Motor neuron (in vitro differentiated cells): Measurements from ENCODE around the gene SEPTIN8. TPM values are rescaled to one million over a fixed set of nuclear protein-coding genes. Genes with fewer than 3 reads are reported as not detected.

Experiments
- ATAC-seq, 8 experiments: fragments of 200-7000 bp; cut with Tn5 transposase; replicated peaks in 6 of 8; 2 replicates each; pipeline ENCODE4 v1.8.0; 2021; ENCODE audit warnings: mild to moderate bottlenecking in 8 of 8, moderate library complexity in 8 of 8
- H3K27ac ChIP-seq, 2 donors: fragments of 250-450 bp; sonication (Bioruptor Pico); 2 replicates each; pipeline ENCODE4 v1.9.0; 2021; ENCODE audit warnings: antibody characterized with exemption in 2 of 2, mild to moderate bottlenecking in 2 of 2, moderate library complexity in 1 of 2
- H3K4me1 ChIP-seq, 2 donors: fragments of 250-450 bp; sonication (Bioruptor Pico); replicated peaks in 1 of 2; 2 replicates each; pipeline ENCODE4 v1.6.1; 2021; ENCODE audit warnings: antibody characterized with exemption in 2 of 2, mild to moderate bottlenecking in 2 of 2, moderate library complexity in 1 of 2
- H3K4me3 ChIP-seq, 5 donors: fragments of 250-450 bp; sonication (Bioruptor Pico); 2 replicates each; pipeline ENCODE4 v1.9.0; 2021; ENCODE audit warnings: antibody characterized with exemption in 5 of 5, mild to moderate bottlenecking in 5 of 5, moderate library complexity in 4 of 5
- WGBS, 10 experiments: fragments of 450-650 bp; shearing (Covaris generic); methylation state at CpG; one replicate each; pipeline ENCODE4 v1.0.0; 2022; 5-methylcytosine and 5-hydroxymethylcytosine counted together
- in situ Hi-C, 9 experiments: fragments of 400-800 bp; cut with MboI; loops; one replicate each; pipeline ENCODE4 v1.15.0; 2021; ENCODE audit warnings: low sequenced_read_pairs in 9 of 9, low pct_unique_long_range_greater_than_20kb in 2 of 9; ENCODE audit not compliant: unreplicated experiment in 9 of 9
- total RNA-seq, 8 experiments: library from RNA; unstranded; fragments of 300-600 nt; gene quantifications; 2 replicates each; pipeline versions ENCODE4 v1.2.3 to v1.2.4, GENCODE V29; 2022

The SEPTIN8 gene
- total RNA-seq, 8 experiments from 2014 or later, result 22.9 to 59.2 (median 33.4) TPM

DNA sequence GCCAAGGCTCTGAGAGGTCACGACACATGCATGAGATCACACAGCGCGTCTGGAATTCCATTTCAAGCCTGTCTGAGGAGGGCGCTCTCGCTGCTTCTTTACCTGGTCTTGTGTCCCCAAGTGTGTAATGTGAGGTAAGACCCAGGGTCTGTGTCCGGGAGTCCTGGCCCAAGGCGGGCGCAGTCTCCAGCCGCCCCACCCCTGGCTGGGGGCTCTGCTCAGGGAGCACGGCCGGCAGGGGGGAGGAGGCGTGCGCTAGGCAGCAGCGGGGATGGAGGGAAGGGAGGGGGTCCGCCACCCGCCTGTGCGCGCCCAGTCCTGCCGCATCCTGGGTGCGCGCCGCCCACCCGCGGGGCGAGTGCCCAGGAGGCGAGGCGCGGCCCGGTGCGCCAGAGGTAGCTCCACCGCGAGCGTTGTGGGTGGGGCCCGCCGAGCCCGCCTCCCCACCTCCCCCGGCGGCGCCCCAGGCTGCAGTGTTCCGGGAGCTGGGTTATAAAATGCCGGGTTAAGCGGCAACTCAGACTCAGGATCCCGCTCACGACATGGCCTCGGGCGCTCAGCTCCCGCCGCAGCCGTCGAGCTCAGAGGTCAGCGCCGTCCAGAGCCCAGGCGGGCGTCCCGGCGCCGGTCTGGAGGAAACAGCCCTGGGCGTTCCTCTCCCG lies 30.0 kb downstream of the SEPTIN8 start, which contains the start of gene CCNI2:
Gene CCNI2 (plus strand): TSS at position 473 of the 662 bp plus-strand sequence. CDS start 70 bp downstream, at position 543.
- in situ Hi-C loops, result no loop called here
- WGBS, 10 experiments, result 0 to 25% (median 20%) methylated on average over 1 to 4 of the region's 59 CpGs; no CpG with 5 or more reads in 7 of the 10 experiments
- no peak within 1 kb of the TSS for H3K27ac ChIP-seq
- ATAC-seq, result peak; percentile 53 to 82 (median 68)
- no peaks in the 10 kb centered on the region for H3K4me1 ChIP-seq
- peak within 1 kb of the TSS; percentile 2 to 22 (median 16) for H3K4me3 ChIP-seq

DNA sequence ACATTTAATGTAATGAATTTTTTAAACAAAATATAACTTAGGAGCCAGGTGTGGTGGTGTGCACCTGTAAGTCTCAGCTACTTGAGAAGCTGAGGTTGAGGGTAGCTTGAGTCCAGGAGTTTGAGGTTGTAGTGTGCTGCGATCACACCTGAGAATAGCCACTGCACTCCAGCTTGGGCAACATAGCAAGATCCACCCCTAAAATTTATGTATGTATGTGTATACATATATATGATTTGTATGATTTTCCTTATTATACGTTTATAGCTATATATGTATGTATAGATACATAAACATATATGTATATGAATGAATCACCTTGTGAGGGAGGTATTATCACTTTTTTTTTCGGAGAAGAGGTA lies 30.5 kb downstream of the SEPTIN8 start:
- 0 to 51% (median 28%) methylated on average over 1 to 3 of the region's 3 CpGs; no CpG with 5 or more reads in 4 of the 10 experiments for WGBS, 10 experiments
- in situ Hi-C loops, result no loop called here

DNA sequence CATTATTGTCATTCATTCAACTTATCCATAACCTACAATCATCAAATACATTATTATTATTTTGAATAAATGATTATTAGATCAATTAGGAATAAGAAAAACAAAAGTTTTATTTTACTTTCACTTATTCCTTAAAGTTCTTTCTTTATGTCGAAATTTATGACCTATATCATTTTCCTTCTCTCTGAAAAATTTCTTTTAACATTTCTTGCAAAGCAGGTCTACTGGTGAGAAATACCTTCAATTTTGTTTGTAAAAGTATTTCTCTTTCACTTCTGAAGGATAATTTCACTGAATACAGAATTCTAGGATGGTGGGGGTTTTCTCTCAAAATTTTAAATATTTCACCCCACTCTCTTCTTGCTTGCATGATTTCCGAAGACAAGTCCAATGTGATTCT lies 32.4 kb downstream of the SEPTIN8 start:
- no peak overlapping the region for H3K4me3 ChIP-seq
- H3K27ac ChIP-seq, result no peak overlapping the region
- ATAC-seq, result no peak
- WGBS, 10 experiments, result 43 to 96% (median 74%) methylated on average over 1 to 2 of the region's 2 CpGs
- no peaks in the 10 kb centered on the region for H3K4me1 ChIP-seq
- in situ Hi-C loops, result no loop called here

More for the DNA sequence above, 30.5 kb downstream of the SEPTIN8 start:
- H3K4me3 ChIP-seq, result no peak overlapping the region
- H3K27ac ChIP-seq, result no peak overlapping the region
- ATAC-seq, result no peak
- H3K4me1 ChIP-seq, result no peaks in the 10 kb centered on the region

DNA sequence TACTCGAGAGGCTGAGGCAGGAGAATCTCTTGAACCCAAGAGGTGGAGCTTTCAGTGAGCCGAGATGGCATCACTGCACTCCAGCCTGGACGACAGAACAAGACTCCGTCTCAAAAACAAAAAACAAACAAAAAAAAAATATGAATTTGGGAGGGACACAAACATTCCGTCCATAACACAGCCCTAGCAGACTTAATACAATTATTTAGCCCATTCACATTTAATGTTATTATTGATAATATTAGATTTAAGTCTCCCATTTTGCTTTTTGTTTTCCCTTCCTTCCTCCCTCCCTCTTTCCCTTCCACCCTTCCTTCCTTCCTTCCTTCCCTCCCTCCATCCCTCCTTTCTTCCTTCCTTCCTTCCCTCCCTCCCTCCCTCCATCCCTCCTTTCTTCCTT lies 34.4 kb downstream of the SEPTIN8 start:
- Histone ChIP-seq H3K4me1 (peaks cover 0 to 3% of the 10 kb centered on the region in 2 donors), H3K27ac (no peak overlapping the region), H3K4me3 (no peak overlapping the region)
- in situ Hi-C loops, result no loop called here
- WGBS, 10 experiments, result 0 to 100% (median 81%) methylated on average over 1 to 5 of the region's 5 CpGs; no CpG with 5 or more reads in 4 of the 10 experiments
- ATAC-seq, result no peak

DNA sequence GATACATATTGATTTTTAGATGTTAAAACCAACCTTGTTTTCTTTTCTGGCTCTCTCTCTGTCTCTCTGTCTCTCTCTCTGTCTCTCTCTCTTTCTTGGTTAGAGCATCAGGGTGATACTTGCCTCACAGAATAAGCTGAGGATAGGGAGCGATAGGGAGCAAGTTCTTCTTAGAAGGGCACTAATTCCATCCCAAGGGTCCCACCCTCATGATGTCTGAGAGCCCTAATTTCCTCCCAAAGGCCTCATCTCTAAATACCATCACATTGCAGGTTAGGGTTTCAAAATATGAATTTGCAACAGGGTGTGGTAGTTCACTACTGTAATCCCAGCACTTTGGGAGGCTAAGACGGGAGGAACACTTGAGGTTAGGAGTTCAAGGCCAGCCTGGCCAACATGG lies 34.9 kb downstream of the SEPTIN8 start:
- no peak for ATAC-seq
- no peak overlapping the region for H3K27ac ChIP-seq
- WGBS, 10 experiments, result 50 to 100% (median 86%) methylated on average over 1 to 2 of the region's 2 CpGs; no CpG with 5 or more reads in 2 of the 10 experiments
- in situ Hi-C loops, result no loop called here
- peaks cover 0 to 4% of the 10 kb centered on the region in 2 donors for H3K4me1 ChIP-seq
- H3K4me3 ChIP-seq, result no peak overlapping the region

DNA sequence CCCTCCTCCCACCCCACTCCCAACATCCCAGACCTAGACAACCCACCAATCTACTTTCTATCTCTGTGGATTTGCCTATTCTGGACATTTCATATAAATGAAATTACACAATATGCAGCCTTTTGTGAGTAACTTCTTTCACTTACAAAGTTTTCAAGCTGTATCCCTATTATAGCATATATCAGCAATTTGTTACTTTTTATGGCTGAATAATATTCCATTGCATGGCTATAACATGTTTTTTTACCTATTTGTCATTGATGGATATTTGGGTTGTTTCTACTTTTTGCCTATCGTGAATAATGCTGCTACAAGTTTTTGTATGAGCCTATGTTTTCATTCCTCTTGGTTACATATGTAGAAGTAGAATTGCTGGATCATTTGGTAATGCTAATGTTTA lies 37.8 kb downstream of the SEPTIN8 start:
- 0 to 100% (median 55%) methylated on average over 1 of the region's 1 CpG for WGBS, 10 experiments
- Histone ChIP-seq H3K4me1 (peaks cover 11 to 14% of the 10 kb centered on the region in 2 donors), H3K27ac (no peak overlapping the region), H3K4me3 (no peak overlapping the region)
- in situ Hi-C loops, result no loop called here
- no peak for ATAC-seq

DNA sequence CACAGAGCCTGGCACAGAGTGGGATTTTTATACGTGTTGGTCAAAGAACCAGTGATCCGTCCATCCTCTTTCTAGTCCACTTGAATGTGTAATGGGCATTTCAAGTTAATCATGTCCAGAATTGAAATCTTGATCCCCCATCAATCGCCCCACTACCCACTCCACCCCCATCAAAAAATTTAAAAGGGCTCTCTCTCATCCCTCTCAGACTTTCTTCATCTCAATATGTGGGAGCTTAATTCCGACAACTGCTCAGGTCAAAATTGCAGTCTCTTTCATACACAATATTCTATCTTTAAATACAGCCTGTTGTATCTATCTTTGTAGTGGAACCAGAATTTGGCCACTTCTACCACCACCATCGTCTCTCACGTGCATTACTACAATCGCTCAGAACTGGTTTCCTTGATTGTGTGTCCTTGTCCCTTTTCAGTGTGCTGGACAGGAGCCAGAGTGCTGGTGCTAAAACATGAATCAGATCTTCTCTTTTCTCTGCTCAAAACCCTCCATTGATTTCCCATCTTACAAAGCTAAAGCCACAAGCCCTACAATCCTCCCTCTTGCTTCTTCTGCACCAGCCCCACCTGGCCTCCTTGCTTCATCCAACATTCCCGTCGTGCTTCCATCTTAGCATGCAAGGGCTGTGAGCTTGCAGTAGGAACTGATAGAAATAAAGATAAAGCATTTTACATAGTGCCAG lies 38.9 kb downstream of the SEPTIN8 start:
- ATAC-seq, result no peak
- in situ Hi-C loops, result no loop called here
- H3K27ac ChIP-seq, result no peak overlapping the region
- H3K4me1 ChIP-seq, result peaks cover 11 to 18% of the 10 kb centered on the region in 2 donors
- peak overlapping the region in 4 of 5 donors; percentile 55 to 96 (median 88) for H3K4me3 ChIP-seq
- 68 to 94% (median 85%) methylated on average over 2 to 6 of the region's 9 CpGs; no CpG with 5 or more reads in 1 of the 10 experiments for WGBS, 10 experiments

DNA sequence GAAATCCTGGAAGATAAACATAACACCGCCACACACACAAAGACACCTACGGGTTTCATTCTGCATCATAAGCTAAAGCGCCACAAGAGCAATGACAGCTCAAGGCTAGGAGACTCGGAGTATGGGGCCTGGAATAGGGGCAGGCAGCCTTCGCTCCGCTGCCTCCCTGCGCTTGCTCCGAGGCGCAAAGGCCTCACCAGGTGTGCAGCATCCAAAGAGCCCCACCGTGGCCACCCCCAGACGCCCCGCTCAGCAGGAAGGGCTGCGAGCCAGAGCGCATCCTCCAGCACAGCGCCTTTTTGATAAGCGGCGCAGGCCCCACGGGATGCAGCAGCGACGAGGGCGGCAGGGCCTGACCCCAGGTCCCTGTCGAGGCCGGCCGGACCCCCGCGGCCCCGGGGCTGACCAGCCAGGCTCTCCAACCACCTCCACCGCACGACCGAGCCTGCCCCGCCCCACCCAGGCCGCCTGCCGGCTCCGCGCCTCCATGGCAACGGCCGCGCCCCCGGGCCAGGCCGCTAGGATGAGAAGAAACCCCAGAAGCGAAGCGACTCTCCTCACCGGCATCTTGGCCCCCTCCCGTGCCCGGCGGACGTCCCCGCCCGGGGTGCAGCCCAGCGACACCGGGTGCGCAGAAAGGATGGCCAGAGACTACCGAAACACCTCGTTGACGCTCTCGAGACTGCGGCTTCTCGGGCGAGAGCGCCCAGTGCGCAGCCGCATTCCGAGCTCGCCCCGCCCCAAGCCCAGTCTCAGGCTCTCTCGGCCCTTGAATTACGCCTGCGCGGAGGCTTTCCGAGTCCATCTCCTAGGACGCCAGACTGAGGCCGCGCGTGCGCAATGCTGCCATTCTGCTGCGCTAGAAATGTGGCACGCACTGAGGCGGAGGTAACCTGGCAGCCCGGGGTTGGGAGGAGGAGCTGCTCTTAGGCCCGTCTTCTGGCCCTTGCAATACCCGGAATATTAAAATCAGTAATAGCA lies 39.9 kb downstream of the SEPTIN8 start, which contains the start of gene KIF3A:
Gene KIF3A (minus strand): TSS at position 694 of the 981 bp plus-strand sequence. CDS start 127 bp downstream, at position 567.
- ATAC-seq, result peak; percentile 90 to 96 (median 94)
- peak within 1 kb of the TSS; percentile 73 to 76 for H3K27ac ChIP-seq
- H3K4me3 ChIP-seq, result peak within 1 kb of the TSS; percentile 55 to 96 (median 84)
- WGBS, 10 experiments, result 0 to 7% (median 3%) methylated on average over 1 to 16 of the region's 81 CpGs; no CpG with 5 or more reads in 5 of the 10 experiments
- H3K4me1 ChIP-seq, result peaks cover 11 to 18% of the 10 kb centered on the region in 2 donors
- in situ Hi-C loops, result no loop called here

DNA sequence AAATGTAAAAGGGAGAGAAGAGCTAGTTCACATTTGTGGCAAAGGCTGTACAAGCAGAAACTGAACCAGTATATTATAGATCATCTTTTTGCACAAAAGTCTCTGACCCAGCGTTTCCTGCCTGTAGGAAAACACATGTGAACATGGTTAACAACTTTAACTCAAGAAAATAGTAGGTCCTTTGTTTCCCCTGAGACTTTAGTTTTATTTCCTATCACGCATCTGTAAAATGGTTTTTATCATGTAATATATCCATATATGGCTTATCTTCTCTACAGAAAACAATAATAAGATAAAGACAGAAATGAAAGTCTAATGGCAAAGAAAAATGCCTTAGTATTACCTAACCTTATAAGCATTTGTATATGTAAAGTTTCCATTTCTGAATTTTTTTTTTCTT lies 42.4 kb downstream of the SEPTIN8 start:
- Histone ChIP-seq H3K4me3 (no peak overlapping the region), H3K4me1 (peaks cover 11 to 18% of the 10 kb centered on the region in 2 donors), H3K27ac (no peak overlapping the region)
- WGBS, 10 experiments, result 67 to 100% (median 92%) methylated on average over 1 to 2 of the region's 2 CpGs
- ATAC-seq, result no peak
- in situ Hi-C loops, result no loop called here

DNA sequence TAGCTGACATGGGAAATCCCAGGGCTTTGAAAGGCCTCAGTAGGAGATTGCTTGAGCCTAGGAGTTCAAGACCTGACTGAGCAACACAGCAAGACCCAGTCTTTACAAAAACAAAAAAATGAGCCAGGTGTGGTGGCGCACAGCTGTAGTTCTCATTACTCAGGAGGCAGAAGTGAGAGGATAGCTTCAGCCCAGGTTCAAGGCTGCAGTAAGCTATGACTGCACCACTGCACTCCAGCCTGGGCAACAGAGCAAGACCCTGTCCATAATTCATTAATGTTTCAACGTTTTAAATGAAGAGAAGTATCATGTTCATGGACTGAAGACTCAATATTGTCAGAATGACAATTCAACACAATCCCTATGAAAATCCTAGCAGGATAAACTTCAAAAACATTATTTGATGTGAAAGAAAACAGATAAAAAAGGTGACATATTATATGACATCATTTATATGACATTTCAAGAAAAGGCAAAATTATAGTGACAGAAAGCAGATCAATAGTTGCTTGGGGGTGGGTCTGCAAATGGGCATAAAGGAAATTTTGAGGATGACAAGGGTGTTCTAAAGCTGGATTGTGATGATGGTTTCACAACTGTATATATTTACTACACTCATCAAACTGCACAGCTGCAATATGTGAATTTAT lies 43.4 kb downstream of the SEPTIN8 start:
- Histone ChIP-seq H3K4me3 (no peak overlapping the region), H3K4me1 (peaks cover 11 to 18% of the 10 kb centered on the region in 2 donors), H3K27ac (no peak overlapping the region)
- in situ Hi-C loops, result no loop called here
- ATAC-seq, result no peak
- 38 to 100% (median 78%) methylated on average over 1 to 2 of the region's 2 CpGs; no CpG with 5 or more reads in 1 of the 10 experiments for WGBS, 10 experiments

DNA sequence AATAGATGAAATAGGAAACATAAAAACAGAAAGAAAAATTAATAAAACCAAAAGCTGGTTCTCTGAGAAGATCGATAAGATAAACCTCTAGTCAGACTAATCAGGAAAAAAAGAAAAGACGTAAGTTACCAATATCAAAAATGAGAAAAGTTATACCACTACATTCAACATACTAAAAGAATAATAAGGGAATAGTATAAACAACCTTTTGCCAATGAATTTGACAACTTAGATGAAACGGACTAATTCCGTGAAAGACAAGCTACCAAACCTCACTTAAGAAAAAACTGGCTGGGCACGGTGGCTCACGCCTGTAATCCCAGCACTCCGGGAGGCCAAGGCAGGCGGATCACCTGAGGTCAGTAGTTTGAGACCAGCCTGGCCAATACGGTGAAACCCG lies 47.1 kb downstream of the SEPTIN8 start:
- 82 to 98% (median 92%) methylated on average over 4 to 10 of the region's 10 CpGs; no CpG with 5 or more reads in 1 of the 10 experiments for WGBS, 10 experiments
- no peak overlapping the region for H3K27ac ChIP-seq
- in situ Hi-C loops, result no loop called here
- H3K4me1 ChIP-seq, result peaks cover 0 to 8% of the 10 kb centered on the region in 2 donors
- H3K4me3 ChIP-seq, result no peak overlapping the region
- no peak for ATAC-seq

DNA sequence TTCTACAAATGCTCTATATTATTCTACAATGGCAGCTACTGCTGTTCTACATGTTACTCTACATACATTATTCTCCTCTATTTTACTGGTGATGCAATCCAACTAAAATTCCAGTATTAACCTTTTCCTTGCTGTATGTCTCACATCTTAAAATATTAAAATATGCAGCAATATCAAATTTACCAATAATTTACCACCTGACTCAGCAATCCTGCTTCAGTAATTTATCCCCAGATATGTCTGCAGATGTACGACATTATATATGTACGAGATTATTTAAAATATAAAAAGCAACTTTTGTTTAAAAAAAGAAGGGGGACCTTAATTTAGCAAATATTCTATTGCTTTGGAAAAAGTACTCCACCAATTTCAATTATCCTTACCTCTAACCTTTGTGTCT lies 51.3 kb downstream of the SEPTIN8 start:
- in situ Hi-C loops, result no loop called here
- Histone ChIP-seq H3K27ac (no peak overlapping the region), H3K4me3 (no peak overlapping the region), H3K4me1 (no peaks in the 10 kb centered on the region)
- 60 to 100% (median 96%) methylated on average over 2 of the region's 2 CpGs; no CpG with 5 or more reads in 1 of the 10 experiments for WGBS, 10 experiments
- ATAC-seq, result peak in 1 of 8 experiments; percentile 46
